ENCODE measurements around the gene EGLN1.
"Not testable (repeated sequence)": the region's sequence is repeated elsewhere in the genome, so short reads cannot be mapped to it uniquely, and the experiment has no call there.

EGLN1 gene

DNA sequence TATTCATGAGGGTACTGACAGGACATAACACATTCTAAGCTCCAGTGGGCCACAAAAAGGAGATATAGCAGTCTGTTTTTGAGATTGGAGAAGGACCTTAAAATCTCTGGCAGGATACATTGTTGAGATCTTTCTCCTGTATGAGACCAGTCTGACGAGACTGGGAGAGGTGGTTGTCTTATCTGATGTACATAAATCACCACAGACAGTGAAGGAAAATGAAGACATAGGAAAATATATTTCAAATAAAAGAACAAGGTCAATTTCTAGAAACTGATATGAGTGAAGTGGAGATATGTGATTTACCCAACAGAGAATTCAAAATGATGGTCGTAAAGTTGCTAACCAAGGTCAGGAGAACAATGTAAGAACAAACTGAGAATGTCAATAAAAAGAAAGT lies 21.3 kb upstream of the EGLN1 start:
- Histone ChIP-seq H3K36me3 (ENCODE audit: insufficient read depth, low read length) (no peaks in the 10 kb centered on the region), H3K9me3 (replicated peaks; ENCODE audit: low read length) (no peaks in the 10 kb centered on the region), H3K4me2 (ENCODE audit: low read length) (no peak overlapping the region), H3K4me1 (ENCODE audit: control insufficient read depth, insufficient read depth, low read length) (no peaks in the 10 kb centered on the region), H3K27me3 (ENCODE audit: control insufficient read depth, insufficient read depth, low read length) (no peaks in the 10 kb centered on the region), H3K4me3 (ENCODE audit: low read length) (no peak overlapping the region), H3K9ac (ENCODE audit: low read depth, low read length) (no peak overlapping the region)

DNA sequence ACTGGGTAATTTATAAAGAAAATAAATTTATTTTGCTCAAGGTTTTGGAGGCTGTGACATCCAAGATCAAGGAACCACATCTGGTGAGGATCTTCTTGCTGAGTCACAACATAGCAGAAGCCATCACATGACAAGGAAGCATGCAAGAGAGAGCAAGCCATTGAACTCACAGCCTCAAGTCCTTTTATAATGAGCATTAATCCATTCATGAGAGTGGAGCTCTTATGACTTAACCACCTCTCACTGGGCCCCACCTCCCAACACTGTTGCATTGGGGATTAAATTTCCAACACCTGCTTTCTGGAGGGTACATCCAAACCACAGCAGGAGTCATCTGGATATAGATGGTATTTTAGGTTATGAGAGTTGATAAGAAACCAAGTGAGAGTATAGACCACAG lies 20.6 kb upstream of the EGLN1 start:
- Histone ChIP-seq H3K9ac (ENCODE audit: low read depth, low read length) (no peak overlapping the region), H3K27me3 (ENCODE audit: control insufficient read depth, insufficient read depth, low read length) (no peaks in the 10 kb centered on the region), H3K4me3 (ENCODE audit: low read length) (no peak overlapping the region), H3K9me3 (replicated peaks; ENCODE audit: low read length) (no peaks in the 10 kb centered on the region), H3K36me3 (ENCODE audit: insufficient read depth, low read length) (no peaks in the 10 kb centered on the region), H3K4me2 (ENCODE audit: low read length) (no peak overlapping the region), H3K4me1 (ENCODE audit: control insufficient read depth, insufficient read depth, low read length) (no peaks in the 10 kb centered on the region)

DNA sequence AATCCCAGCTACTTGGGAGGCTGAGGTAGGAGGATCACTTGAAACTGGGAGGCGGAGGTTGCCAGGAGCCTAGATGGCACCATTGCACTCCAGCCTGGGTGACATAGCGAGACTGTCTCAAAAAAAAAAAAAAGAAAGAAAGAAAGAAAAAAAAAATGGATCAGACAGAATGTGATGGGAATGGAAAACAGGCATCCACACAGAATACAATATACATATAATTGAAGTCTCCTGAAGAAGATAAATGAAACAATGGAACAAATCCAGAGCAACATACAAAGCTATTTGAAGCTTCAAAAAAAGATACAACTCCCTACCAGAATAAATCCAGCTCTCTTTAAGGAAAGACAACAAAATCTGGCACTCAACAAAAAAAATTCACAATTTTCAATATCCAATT lies 10.9 kb upstream of the EGLN1 start:
- no peak overlapping the region for H3K9ac ChIP-seq (ENCODE audit: low read depth, low read length)
- no peak overlapping the region for H3K4me3 ChIP-seq (ENCODE audit: low read length)

DNA sequence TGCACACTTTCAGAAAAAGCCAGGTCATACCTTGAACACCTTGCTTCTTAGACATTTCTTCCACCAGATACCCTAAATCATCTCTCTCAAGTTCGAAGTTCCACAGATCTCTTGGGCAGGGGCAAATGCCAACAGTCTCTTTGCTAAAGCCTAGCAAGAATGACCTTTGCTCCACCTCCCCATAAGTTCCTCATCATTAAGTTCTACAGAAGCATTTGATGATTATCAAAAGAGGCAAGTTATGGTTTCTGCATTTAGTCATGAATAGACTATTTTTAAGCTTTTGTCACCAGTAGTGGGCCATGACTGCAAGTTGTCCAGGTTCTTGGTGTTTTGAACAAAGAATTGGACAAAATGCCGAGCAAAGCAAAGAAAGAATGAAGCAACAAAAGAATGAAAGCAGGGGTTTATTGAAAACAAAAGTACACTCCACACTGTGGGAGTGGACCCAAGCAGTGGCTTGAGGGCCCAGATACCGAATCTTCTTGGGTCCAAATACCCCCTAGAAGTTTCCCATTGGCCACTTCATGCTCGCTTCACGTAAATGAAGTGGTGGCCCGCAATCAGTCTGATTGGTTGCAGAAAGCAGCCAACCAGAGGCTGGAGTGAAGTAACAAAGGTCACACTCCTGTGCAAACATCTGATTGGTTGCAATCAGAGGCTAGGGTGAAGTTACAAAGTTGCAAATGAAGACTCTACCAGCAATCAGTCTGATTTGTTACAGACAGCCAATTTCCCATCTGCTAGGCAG lies 9.8 kb upstream of the EGLN1 start:
- no peaks in the 10 kb centered on the region for H3K36me3 ChIP-seq (ENCODE audit: insufficient read depth, low read length)
- H3K4me1 ChIP-seq (ENCODE audit: control insufficient read depth, insufficient read depth, low read length), result no peaks in the 10 kb centered on the region
- H3K4me3 ChIP-seq (ENCODE audit: low read length), result no peak overlapping the region
- no peaks in the 10 kb centered on the region for H3K27me3 ChIP-seq (ENCODE audit: control insufficient read depth, insufficient read depth, low read length)
- no peaks in the 10 kb centered on the region for H3K9me3 ChIP-seq (replicated peaks; ENCODE audit: low read length)
- H3K9ac ChIP-seq (ENCODE audit: low read depth, low read length), result no peak overlapping the region
- H3K4me2 ChIP-seq (ENCODE audit: low read length), result no peak overlapping the region

More for the DNA sequence above, 10.9 kb upstream of the EGLN1 start:
- Histone ChIP-seq H3K9me3 (replicated peaks; ENCODE audit: low read length) (no peaks in the 10 kb centered on the region), H3K36me3 (ENCODE audit: insufficient read depth, low read length) (no peaks in the 10 kb centered on the region), H3K4me1 (ENCODE audit: control insufficient read depth, insufficient read depth, low read length) (no peaks in the 10 kb centered on the region), H3K27me3 (ENCODE audit: control insufficient read depth, insufficient read depth, low read length) (no peaks in the 10 kb centered on the region), H3K4me2 (ENCODE audit: low read length) (no peak overlapping the region)

DNA sequence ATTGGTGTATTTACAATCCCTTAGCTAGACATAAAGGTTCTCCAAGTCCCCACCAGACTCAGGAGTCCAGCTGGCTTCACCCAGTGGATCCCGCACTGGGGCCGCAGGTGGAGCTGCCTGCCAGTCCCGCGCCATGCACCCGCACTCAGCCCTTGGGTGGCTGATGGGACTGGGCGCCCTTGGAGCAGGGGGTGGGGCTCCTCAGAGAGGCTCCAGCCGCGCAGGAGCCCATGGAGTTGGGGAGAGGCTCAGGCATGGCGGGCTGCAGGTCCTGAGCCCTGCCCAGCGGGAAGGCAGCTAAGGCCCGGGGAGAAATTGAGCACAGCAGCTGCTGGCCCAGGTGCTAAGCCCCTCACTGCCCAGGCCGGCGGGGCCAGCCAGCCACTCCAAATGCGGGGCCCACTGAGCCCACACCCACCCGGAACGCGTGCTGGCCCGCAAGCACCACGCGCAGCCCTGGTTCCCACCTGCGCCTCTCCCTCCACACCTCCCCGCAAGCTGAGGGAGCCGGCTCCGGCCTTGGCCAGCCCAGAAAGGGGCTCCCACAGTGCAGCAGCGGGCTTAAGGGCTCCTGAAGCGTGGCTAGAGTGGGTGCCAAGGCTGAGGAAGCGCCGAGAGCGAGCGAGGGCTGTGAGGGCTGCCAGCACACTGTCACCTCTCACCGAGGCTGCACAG lies 8.7 kb upstream of the EGLN1 start:
- not testable (repeated sequence) for H3K9ac ChIP-seq (ENCODE audit: low read depth, low read length); H3K4me2 ChIP-seq (ENCODE audit: low read length); H3K4me3 ChIP-seq (ENCODE audit: low read length); H3K36me3 ChIP-seq (ENCODE audit: insufficient read depth, low read length); H3K27me3 ChIP-seq (ENCODE audit: control insufficient read depth, insufficient read depth, low read length); H3K4me1 ChIP-seq (ENCODE audit: control insufficient read depth, insufficient read depth, low read length); H3K9me3 ChIP-seq (replicated peaks; ENCODE audit: low read length)

DNA sequence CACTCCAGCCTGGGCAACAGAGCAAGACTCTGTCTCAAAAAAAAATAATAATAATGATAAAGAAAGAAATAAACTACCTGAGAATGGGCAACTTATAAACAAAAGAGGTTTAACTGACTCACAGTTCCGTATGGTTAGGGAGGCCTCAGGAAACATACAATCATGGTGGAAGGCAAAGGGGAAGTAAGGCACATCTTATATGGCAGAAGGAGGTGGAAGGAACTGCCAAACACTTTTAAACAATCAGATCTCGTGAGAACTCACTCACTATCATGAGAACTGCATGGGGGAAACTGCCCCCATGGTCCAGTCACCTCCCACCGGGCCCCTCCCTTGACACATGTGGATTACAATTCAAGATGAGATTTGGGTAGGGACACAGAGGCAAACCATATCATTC lies 6.3 kb upstream of the EGLN1 start:
- H3K4me3 ChIP-seq (ENCODE audit: low read length), result no peak overlapping the region
- no peak overlapping the region for H3K4me2 ChIP-seq (ENCODE audit: low read length)
- no peaks in the 10 kb centered on the region for H3K36me3 ChIP-seq (ENCODE audit: insufficient read depth, low read length)
- H3K4me1 ChIP-seq (ENCODE audit: control insufficient read depth, insufficient read depth, low read length), result no peaks in the 10 kb centered on the region
- H3K9me3 ChIP-seq (replicated peaks; ENCODE audit: low read length), result no peaks in the 10 kb centered on the region
- no peaks in the 10 kb centered on the region for H3K27me3 ChIP-seq (ENCODE audit: control insufficient read depth, insufficient read depth, low read length)
- H3K9ac ChIP-seq (ENCODE audit: low read depth, low read length), result no peak overlapping the region

DNA sequence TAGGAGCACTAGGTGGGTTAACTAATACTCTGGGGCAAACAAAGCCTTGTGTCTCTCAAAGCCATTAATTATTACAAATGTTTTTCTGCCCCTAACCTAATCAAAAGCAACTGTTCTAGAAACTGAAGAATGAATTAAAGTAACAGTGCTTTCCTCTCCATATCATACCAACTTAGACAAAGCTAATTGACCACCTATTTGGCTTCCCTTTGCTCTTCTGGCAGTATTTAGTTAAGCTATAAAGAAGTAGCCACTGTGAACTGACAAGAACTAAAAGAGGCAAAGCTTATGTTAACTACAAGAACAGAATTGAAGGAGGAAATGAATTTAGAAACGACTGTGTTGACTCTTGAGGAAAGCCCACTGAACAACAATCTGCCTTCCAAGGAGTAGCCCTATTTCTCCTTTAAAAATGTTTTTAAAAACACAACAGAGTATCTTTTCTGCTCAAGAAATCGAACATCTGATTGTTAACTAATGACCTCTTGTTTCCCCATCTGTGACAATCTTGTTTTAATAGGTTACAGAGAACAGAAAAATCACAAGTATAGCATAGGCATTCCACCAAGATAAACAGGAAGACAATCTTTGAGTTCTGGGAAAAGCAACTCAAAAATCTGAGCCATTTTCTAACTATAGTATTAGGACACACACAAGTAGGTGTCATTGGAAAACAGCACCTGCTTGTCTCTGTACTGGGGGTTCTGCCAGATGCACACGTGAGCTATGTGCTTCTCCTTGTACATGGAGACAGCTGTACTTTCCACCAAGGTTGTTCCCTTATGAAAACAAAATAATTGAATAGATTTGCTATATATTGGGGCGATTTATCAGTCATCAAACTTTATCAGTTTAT lies 3.1 kb upstream of the EGLN1 start:
- H3K9me3 ChIP-seq (replicated peaks; ENCODE audit: low read length), result no peaks in the 10 kb centered on the region
- H3K36me3 ChIP-seq (ENCODE audit: insufficient read depth, low read length), result no peaks in the 10 kb centered on the region
- H3K4me1 ChIP-seq (ENCODE audit: control insufficient read depth, insufficient read depth, low read length), result peaks cover 4% of the 10 kb centered on the region
- H3K27me3 ChIP-seq (ENCODE audit: control insufficient read depth, insufficient read depth, low read length), result no peaks in the 10 kb centered on the region
- H3K9ac ChIP-seq (ENCODE audit: low read depth, low read length), result no peak overlapping the region
- no peak overlapping the region for H3K4me3 ChIP-seq (ENCODE audit: low read length)
- no peak overlapping the region for H3K4me2 ChIP-seq (ENCODE audit: low read length)

DNA sequence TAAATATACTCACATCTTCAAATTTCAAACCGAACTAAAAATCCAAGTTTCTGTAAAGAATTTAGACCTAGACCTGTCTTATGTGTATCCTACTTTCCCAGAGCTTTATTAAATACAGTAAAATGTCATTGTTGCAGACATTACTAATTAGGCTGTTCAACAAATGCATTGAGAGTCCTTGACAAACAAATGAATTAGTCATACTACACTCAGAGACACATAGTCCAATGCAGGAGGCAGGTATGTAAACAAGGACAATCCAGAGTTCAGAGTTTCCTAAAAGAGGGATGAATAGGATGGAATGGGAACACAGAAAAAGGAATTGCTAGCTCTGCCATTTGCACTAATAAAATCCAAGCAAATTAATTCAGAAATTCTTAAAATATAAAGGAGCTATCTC lies 1.6 kb upstream of the EGLN1 start:
- Histone ChIP-seq H3K9ac (ENCODE audit: low read depth, low read length) (no peak overlapping the region), H3K27me3 (ENCODE audit: control insufficient read depth, insufficient read depth, low read length) (no peaks in the 10 kb centered on the region), H3K4me1 (ENCODE audit: control insufficient read depth, insufficient read depth, low read length) (peaks cover 15% of the 10 kb centered on the region), H3K4me2 (ENCODE audit: low read length) (no peak overlapping the region), H3K36me3 (ENCODE audit: insufficient read depth, low read length) (no peaks in the 10 kb centered on the region), H3K9me3 (replicated peaks; ENCODE audit: low read length) (no peaks in the 10 kb centered on the region), H3K4me3 (ENCODE audit: low read length) (no peak overlapping the region)

DNA sequence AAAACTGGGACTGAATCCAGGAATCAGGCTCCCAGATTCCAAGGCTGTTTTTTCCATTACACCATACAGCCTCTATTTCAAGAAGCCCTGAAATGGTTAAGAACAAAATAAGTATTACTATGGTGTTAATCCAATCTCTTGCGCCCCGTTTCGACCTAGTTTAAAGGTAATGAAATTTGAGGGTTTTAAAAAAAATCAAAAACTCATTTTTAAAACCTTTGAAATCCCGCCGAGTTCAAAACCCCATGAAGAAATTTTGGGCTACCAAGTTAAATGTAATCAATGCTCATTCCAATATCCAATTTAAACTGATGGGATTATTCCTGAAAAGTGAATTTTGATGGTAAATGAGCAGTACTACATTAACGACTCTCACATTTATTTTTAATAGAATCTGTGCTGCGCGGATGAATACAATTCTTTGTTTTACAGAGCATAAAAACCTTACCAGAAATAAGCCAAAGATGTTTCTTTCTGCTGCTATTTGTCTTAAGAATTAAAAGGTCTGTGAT lies 767 bp upstream of the EGLN1 start:
- H3K36me3 ChIP-seq (ENCODE audit: insufficient read depth, low read length), result no peaks in the 10 kb centered on the region
- H3K4me1 ChIP-seq (ENCODE audit: control insufficient read depth, insufficient read depth, low read length), result peaks cover 23% of the 10 kb centered on the region
- H3K4me2 ChIP-seq (ENCODE audit: low read length), result peak overlapping the region; percentile 91
- no peaks in the 10 kb centered on the region for H3K27me3 ChIP-seq (ENCODE audit: control insufficient read depth, insufficient read depth, low read length)
- peak overlapping the region; percentile 64 for H3K9ac ChIP-seq (ENCODE audit: low read depth, low read length)
- no peaks in the 10 kb centered on the region for H3K9me3 ChIP-seq (replicated peaks; ENCODE audit: low read length)
- peak overlapping the region; percentile 99 for H3K4me3 ChIP-seq (ENCODE audit: low read length)

DNA sequence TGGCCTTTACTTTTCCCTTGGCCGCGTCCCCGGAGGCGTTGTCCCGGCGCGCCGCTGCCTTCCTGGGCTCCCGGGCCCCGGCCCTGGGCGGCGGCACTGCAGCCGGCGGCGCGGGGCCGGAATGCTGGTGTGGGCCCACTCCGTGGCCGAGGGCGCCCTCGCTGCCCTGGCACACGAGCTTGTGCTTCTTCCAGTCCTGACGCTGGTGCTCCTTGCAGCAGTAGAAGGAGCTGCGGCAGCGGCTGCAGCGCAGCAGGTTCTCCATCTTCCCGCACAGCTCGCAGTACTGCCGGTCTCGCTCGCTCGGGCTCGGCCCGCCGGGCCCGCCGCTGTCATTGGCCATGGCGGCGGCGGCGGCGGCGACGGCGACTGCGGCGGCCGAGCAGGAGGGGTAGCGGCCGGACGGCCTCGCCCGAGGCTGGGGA lies 529 bp downstream of the EGLN1 start:
- Histone ChIP-seq H3K9ac (ENCODE audit: low read depth, low read length) (peak overlapping the region; percentile 91), H3K4me3 (ENCODE audit: low read length) (peak overlapping the region; percentile 99), H3K4me2 (ENCODE audit: low read length) (peak overlapping the region; percentile 97), H3K27me3 (ENCODE audit: control insufficient read depth, insufficient read depth, low read length) (no peaks in the 10 kb centered on the region), H3K4me1 (ENCODE audit: control insufficient read depth, insufficient read depth, low read length) (peaks cover 34% of the 10 kb centered on the region), H3K36me3 (ENCODE audit: insufficient read depth, low read length) (no peaks in the 10 kb centered on the region), H3K9me3 (replicated peaks; ENCODE audit: low read length) (no peaks in the 10 kb centered on the region)

DNA sequence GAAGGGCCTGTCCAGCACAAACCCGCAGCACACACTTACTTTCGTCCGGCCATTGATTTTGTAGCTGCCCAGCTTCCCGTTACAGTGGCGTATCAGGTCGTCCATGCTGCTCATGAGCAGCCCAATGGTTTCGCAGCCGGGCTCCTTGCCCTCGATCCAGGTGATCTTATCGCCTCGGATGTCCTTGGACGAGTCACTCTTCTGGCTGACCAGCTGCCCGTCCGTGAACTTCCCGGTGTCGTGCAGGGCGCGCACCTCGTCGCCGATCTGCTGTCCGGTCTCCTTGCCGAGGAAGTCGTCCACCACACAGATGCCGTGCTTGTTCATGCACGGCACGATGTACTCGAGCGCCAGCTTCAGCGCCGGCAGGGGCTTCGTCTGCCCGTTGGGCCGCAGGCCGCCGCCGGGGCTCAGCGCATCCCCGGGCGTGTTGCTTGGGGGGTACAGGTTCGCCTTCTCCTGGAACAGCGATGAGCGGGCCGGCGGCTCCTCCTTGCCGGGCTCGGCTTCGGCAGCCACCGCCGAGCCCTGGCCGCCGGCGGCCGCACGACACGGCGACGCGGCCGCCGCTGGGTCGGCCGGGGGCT lies 1.0 kb downstream of the EGLN1 start:
- Histone ChIP-seq H3K4me3 (ENCODE audit: low read length) (peak overlapping the region; percentile 99), H3K27me3 (ENCODE audit: control insufficient read depth, insufficient read depth, low read length) (no peaks in the 10 kb centered on the region), H3K4me1 (ENCODE audit: control insufficient read depth, insufficient read depth, low read length) (peaks cover 34% of the 10 kb centered on the region), H3K36me3 (ENCODE audit: insufficient read depth, low read length) (no peaks in the 10 kb centered on the region), H3K9ac (ENCODE audit: low read depth, low read length) (peak overlapping the region; percentile 91), H3K4me2 (ENCODE audit: low read length) (peak overlapping the region; percentile 97), H3K9me3 (replicated peaks; ENCODE audit: low read length) (no peaks in the 10 kb centered on the region)

All from skeletal muscle satellite cell (primary cell).